IMR-90 (cell line): ENCODE results near the gene MED22.

Experiments
- CHD1 ChIP-seq: IDR thresholded peaks from 2 replicates; pipeline ENCODE4 v1.6.1; 2012; ENCODE audit warnings: low read depth, low read length, improper control_type of control experiment
- MXI1 ChIP-seq: IDR thresholded peaks from 2 replicates; pipeline ENCODE4 v1.6.1; 2012; ENCODE audit warnings: low read depth, mild to moderate bottlenecking, low read length, moderate library complexity, borderline replicate concordance
- POLR2A ChIP-seq: IDR thresholded peaks from 2 replicates; pipeline ENCODE4 v1.6.1; 2012; ENCODE audit warnings: mild to moderate bottlenecking, low read depth, low read length
- RCOR1 ChIP-seq: IDR thresholded peaks from 2 replicates; pipeline ENCODE4 v1.6.1; 2012; ENCODE audit warnings: mild to moderate bottlenecking, low read length, improper control_type of control experiment; ENCODE audit not compliant: insufficient replicate concordance
- USF2 ChIP-seq: fragments of 150-350 bp; IDR thresholded peaks from 2 replicates; pipeline ENCODE4 v1.6.1; 2017; ENCODE audit warnings: mild to moderate bottlenecking, antibody characterized with exemption, low read length, low read depth
- TF ChIP-seq, protein P1 (sequence below): fragments of 150-350 bp; IDR thresholded peaks from 2 replicates; pipeline ENCODE4 v1.6.1; 2016; ENCODE audit warnings: low read depth, mild to moderate bottlenecking, low read length, moderate library complexity, borderline replicate concordance
- TF ChIP-seq, protein P2 (sequence below): conservative IDR thresholded peaks from 2 replicates; pipeline ENCODE4 v1.5.1; 2012; ENCODE audit warnings: mild to moderate bottlenecking, low read depth, low read length, improper control_type of control experiment

DNA sequence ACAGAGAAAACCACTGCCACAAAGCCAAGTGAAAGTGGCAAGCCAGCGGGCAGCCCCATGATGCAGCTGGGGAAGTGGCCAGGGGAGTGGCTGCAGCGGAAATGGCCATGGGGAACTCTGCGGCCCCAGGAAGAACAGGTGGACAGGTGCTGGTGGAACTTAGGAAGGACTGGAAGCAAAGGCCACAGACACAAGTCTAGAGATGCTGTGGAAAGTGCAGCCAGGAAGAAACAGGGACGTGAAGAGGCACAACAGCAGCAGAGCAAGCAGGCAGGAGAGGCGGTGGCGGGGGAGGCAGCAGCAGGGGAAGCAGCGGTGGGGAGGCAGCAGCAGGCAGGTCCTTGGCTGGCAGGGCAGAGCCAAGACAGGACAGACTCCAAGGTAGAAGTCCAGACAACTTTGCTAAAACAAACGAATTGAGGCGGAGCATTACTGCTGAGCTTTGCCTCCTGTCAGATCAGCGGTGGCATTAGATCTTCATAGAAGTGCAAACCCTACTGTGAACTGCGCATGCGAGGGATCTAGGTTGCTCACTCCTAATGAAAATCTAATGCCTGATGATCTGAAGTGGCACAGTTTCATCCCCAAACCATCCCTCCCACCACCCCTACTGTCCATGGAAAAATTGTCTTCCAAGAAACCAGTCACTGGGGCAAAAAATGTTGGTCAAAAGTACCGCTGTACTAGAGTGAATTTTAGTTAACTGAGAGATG lies 23.8 kb downstream of the MED22 start:
- TF ChIP-seq RCOR1 (no peak), POLR2A (no peak), USF2 (no peak), CHD1 (no peak), MXI1 (no peak)
- TF ChIP-seq, protein P1, sequence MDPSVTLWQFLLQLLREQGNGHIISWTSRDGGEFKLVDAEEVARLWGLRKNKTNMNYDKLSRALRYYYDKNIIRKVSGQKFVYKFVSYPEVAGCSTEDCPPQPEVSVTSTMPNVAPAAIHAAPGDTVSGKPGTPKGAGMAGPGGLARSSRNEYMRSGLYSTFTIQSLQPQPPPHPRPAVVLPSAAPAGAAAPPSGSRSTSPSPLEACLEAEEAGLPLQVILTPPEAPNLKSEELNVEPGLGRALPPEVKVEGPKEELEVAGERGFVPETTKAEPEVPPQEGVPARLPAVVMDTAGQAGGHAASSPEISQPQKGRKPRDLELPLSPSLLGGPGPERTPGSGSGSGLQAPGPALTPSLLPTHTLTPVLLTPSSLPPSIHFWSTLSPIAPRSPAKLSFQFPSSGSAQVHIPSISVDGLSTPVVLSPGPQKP, result no peak
- TF ChIP-seq, protein P2, sequence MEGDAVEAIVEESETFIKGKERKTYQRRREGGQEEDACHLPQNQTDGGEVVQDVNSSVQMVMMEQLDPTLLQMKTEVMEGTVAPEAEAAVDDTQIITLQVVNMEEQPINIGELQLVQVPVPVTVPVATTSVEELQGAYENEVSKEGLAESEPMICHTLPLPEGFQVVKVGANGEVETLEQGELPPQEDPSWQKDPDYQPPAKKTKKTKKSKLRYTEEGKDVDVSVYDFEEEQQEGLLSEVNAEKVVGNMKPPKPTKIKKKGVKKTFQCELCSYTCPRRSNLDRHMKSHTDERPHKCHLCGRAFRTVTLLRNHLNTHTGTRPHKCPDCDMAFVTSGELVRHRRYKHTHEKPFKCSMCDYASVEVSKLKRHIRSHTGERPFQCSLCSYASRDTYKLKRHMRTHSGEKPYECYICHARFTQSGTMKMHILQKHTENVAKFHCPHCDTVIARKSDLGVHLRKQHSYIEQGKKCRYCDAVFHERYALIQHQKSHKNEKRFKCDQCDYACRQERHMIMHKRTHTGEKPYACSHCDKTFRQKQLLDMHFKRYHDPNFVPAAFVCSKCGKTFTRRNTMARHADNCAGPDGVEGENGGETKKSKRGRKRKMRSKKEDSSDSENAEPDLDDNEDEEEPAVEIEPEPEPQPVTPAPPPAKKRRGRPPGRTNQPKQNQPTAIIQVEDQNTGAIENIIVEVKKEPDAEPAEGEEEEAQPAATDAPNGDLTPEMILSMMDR, result no peak
